Kidney (tissue), 14 donors: ENCODE results near the gene MKRN2. TPM values are rescaled to one million over a fixed set of nuclear protein-coding genes. Genes with fewer than 3 reads are reported as not detected.

ENCODE experiments used
- DNase-seq, 5 donors: peaks; one replicate each; pipeline ENCODE4 v3.0.0-alpha.2; 2013 to 2020
- FAIRE-seq: peaks from 2 replicates; lab custom pipeline; 2012; peaks lifted over from hg19 to GRCh38; lab: Jason Lieb, UNC
- H3K27ac ChIP-seq, 2 donors: one replicate each; pipeline ENCODE4 v1.7.0; 2013; ENCODE audit warnings: low read depth in 2 of 2, low read length in 2 of 2, inconsistent platforms in 1 of 2
- H3K27me3 ChIP-seq: one replicate; pipeline ENCODE4 v1.7.1; 2013; ENCODE audit warnings: low read length, inconsistent platforms; ENCODE audit not compliant: control insufficient read depth, insufficient read depth
- H3K36me3 ChIP-seq, 3 donors: one replicate each; pipeline versions ENCODE4 v1.7.0 to v1.7.1; 2013; ENCODE audit warnings: low read length in 3 of 3, control low read depth in 1 of 3, inconsistent platforms in 1 of 3; ENCODE audit not compliant: insufficient read depth in 3 of 3, control insufficient read depth in 2 of 3
- H3K4me1 ChIP-seq, 3 donors: one replicate each; pipeline versions ENCODE4 v1.7.0 to v1.7.1; 2013; ENCODE audit warnings: low read length in 3 of 3, inconsistent platforms in 1 of 3, low read depth in 1 of 3; ENCODE audit not compliant: control insufficient read depth in 2 of 3, insufficient read depth in 2 of 3
- H3K4me3 ChIP-seq, 3 donors: one replicate each; pipeline versions ENCODE4 v1.7.0 to v1.8.1; 2013; ENCODE audit warnings: low read length in 3 of 3, control low read depth in 1 of 3, inconsistent platforms in 1 of 3
- H3K9ac ChIP-seq, 3 donors: one replicate each; pipeline versions ENCODE4 v1.7.0 to v1.7.1; 2013; ENCODE audit warnings: low read length in 3 of 3, control low read depth in 1 of 3, inconsistent platforms in 1 of 3
- H3K9me3 ChIP-seq, 3 donors: one replicate each; pipeline versions ENCODE4 v1.7.0 to v1.7.1; 2013; ENCODE audit warnings: low read length in 3 of 3, control low read depth in 1 of 3, inconsistent platforms in 1 of 3; ENCODE audit not compliant: control insufficient read depth in 2 of 3, insufficient read depth in 1 of 3
- CTCF ChIP-seq: IDR thresholded peaks from 3 replicates; pipeline ENCODE4 v1.5.1; 2012; ENCODE audit warnings: mild to moderate bottlenecking, moderate library complexity, borderline replicate concordance; ENCODE audit not compliant: insufficient read depth; ENCODE audit errors: extremely low read depth
- intact Hi-C: fragments of 100-400 bp; cut with DNase I; formaldehyde crosslinking; loops from one replicate; pipeline ENCODE4 v1.11.1; 2022
- polyA plus RNA-seq: library from polyadenylated mRNA; stranded (reverse); fragments of 350-450 nt; fragmentation: Illumina TruSeq; extraction: RNeasy Lipid Tissue Mini Kit (QIAGEN cat#74804); gene quantifications from one replicate; pipeline ENCODE4 v1.2.3, GENCODE V29; 2014; ENCODE audit warnings: low read depth, low replicate concordance; ENCODE audit not compliant: insufficient read depth
- total RNA-seq: library from RNA; stranded (reverse); fragmentation: NEBNext Ultra II Directional; extraction: Animal tissue kit (Norgen Biotek cat#: 25700); gene quantifications from one replicate; pipeline ENCODE4 v1.2.1, GENCODE V29; 2021
- donor health status: control.
- donor health status: control.
- donor health status: control.
- donor health status: control.
- donor health status: control.
- donor health status: DM: yes; HTN: yes; CAD: no.
- donor health status: Normal renal cell carcinoma (clear cell type).

The MKRN2 gene
- total and polyA plus RNA-seq, 2 donors from 2014 or later = 15.9 to 27.0 TPM

GRCh38 chr3:12549971-12550760 is 6.7 kb upstream of the MKRN2 start:
- H3K9ac ChIP-seq = no peak overlapping the region
- no peak for TF ChIP-seq CTCF
- intact Hi-C loops = no loop called here
- no peak for DNase-seq
- no peak for FAIRE-seq
- H3K27me3 ChIP-seq = no peaks in the 10 kb centered on the region
- no peaks in the 10 kb centered on the region for H3K36me3 ChIP-seq
- H3K4me3 ChIP-seq = no peak overlapping the region
- H3K4me1 ChIP-seq = no peaks in the 10 kb centered on the region
- no peaks in the 10 kb centered on the region for H3K9me3 ChIP-seq
- H3K27ac ChIP-seq = no peak overlapping the region

- no peak for FAIRE-seq
- H3K36me3 ChIP-seq = no peaks in the 10 kb centered on the region
- peaks cover 0 to 8% (median 7%) of the 10 kb centered on the region in 3 donors for H3K4me1 ChIP-seq
- H3K9ac ChIP-seq = peak overlapping the region; percentile 20 to 57 (median 42)
- H3K27me3 ChIP-seq = no peaks in the 10 kb centered on the region
- H3K27ac ChIP-seq = no peak overlapping the region
- peak in 4 of 5 donors; percentile 37 to 70 (median 66) for DNase-seq
- H3K9me3 ChIP-seq = no peaks in the 10 kb centered on the region
- TF ChIP-seq CTCF = no peak
- intact Hi-C loops = no loop called here
- H3K4me3 ChIP-seq = peak overlapping the region; percentile 69 to 80 (median 72)
Observed at GRCh38 chr3:12553921-12554391, 2.9 kb upstream of the MKRN2 start.

- H3K36me3 ChIP-seq = no peaks in the 10 kb centered on the region
- H3K9ac ChIP-seq = peak overlapping the region; percentile 33 to 92 (median 55)
- H3K27ac ChIP-seq = peak overlapping the region; percentile 39 to 55
- H3K4me3 ChIP-seq = peak overlapping the region; percentile 60 to 95 (median 78)
- no peak for TF ChIP-seq CTCF
- no peaks in the 10 kb centered on the region for H3K27me3 ChIP-seq
- H3K4me1 ChIP-seq = peaks cover 0 to 19% (median 8%) of the 10 kb centered on the region in 3 donors
- intact Hi-C loops = no loop called here
- no peak for DNase-seq
- FAIRE-seq = no peak
- no peaks in the 10 kb centered on the region for H3K9me3 ChIP-seq
Observed at GRCh38 chr3:12556314-12556689, 585 bp upstream of the MKRN2 start.
